Kasumi-1 (cell line): Measurements from ENCODE around the gene NR2F1.

Experiments used
- DNase-seq, 2 experiments: peaks; one replicate each; lab custom pipeline; 2025; lab: John Stamatoyannopoulos, UW

NR2F1 gene

GRCh38 chr5:93591323-93591945 lies 8.4 kb downstream of the NR2F1 start:
- DNase-seq, result no peak

- no peak for DNase-seq
Observed at GRCh38 chr5:93592883-93593282, 9.9 kb downstream of the NR2F1 start.

GRCh38 chr5:93593476-93594131 lies 10.6 kb downstream of the NR2F1 start:
- DNase-seq, result no peak

GRCh38 chr5:93594591-93595419 lies 11.8 kb downstream of the NR2F1 start:
- no peak for DNase-seq

- no peak for DNase-seq
Observed at GRCh38 chr5:93595420-93596147, 12.6 kb downstream of the NR2F1 start.

GRCh38 chr5:93596310-93596675 lies 13.3 kb downstream of the NR2F1 start:
- no peak for DNase-seq

- no peak for DNase-seq
Observed at GRCh38 chr5:93596676-93597490, 13.9 kb downstream of the NR2F1 start.

GRCh38 chr5:93598091-93599000 lies 15.3 kb downstream of the NR2F1 start:
- DNase-seq, result no peak

- DNase-seq, result no peak
Observed at GRCh38 chr5:93599001-93599379, 16.0 kb downstream of the NR2F1 start.

- DNase-seq, result no peak
Observed at GRCh38 chr5:93599399-93600120, 16.5 kb downstream of the NR2F1 start.

GRCh38 chr5:93600409-93601070 lies 17.5 kb downstream of the NR2F1 start:
- no peak for DNase-seq

GRCh38 chr5:93601071-93601801 lies 18.2 kb downstream of the NR2F1 start:
- no peak for DNase-seq

- DNase-seq, result no peak
Observed at GRCh38 chr5:93601802-93602155, 18.8 kb downstream of the NR2F1 start.

GRCh38 chr5:93602241-93603077 lies 19.4 kb downstream of the NR2F1 start:
- DNase-seq, result no peak

- DNase-seq, result no peak
Observed at GRCh38 chr5:93603078-93603792, 20.2 kb downstream of the NR2F1 start.

GRCh38 chr5:93603793-93604643 lies 21.0 kb downstream of the NR2F1 start:
- no peak for DNase-seq
